WTC11 (cell line): Measurements from ENCODE around the gene STXBP2. TPM values are rescaled to one million over a fixed set of nuclear protein-coding genes. Genes with fewer than 3 reads are reported as not detected.

Experiments used
- ATAC-seq: fragments of 200-7000 bp; cut with Tn5 transposase; 2 replicates; pipeline ENCODE4 v1.10.0; 2021; ENCODE audit warnings: mild to moderate bottlenecking, moderate library complexity
- CTCF ChIA-PET: fragments of 300-600 bp; sonication (Branson Sonifier 250); formaldehyde crosslinking; loops from one replicate; lab custom pipeline; 2021; ENCODE audit warnings: antibody characterized with exemption; lab: Charles Lee
- POLR2A ChIA-PET: fragments of 350-600 bp; sonication (Branson Sonifier 250); formaldehyde crosslinking; loops from one replicate; lab custom pipeline; 2021; ENCODE audit warnings: antibody characterized with exemption; lab: Charles Lee
- DNase-seq: peaks from one replicate; pipeline ENCODE4 v3.0.0; 2021; ENCODE audit warnings: low spot score
- H3K27ac Mint-ChIP-seq: 2 replicates; pipeline ENCODE4 v1.8.0; 2021; ENCODE audit warnings: mixed read lengths
- H3K27me3 Mint-ChIP-seq: 2 replicates; pipeline ENCODE4 v1.8.0; 2021; ENCODE audit warnings: low read depth, mild to moderate bottlenecking, moderate library complexity, mixed read lengths
- H3K36me3 Mint-ChIP-seq: 2 replicates; pipeline ENCODE4 v1.8.0; 2021; ENCODE audit warnings: mixed read lengths
- H3K4me1 Mint-ChIP-seq: 2 replicates; pipeline ENCODE4 v1.8.0; 2022; ENCODE audit warnings: mixed read lengths
- H3K4me3 Mint-ChIP-seq: 2 replicates; pipeline ENCODE4 v1.8.0; 2021; ENCODE audit warnings: mild to moderate bottlenecking, moderate library complexity, mixed read lengths
- H3K9me3 Mint-ChIP-seq: 2 replicates; pipeline ENCODE4 v1.8.0; 2021; ENCODE audit warnings: mixed read lengths
- CBFB ChIP-seq: sonication (generic); formaldehyde crosslinking; IDR thresholded peaks from 2 replicates; pipeline ENCODE4 v1.8.1; 2022; ENCODE audit warnings: mild to moderate bottlenecking, low read depth, missing genetic modification reagents
- CREB1 ChIP-seq: sonication (generic); formaldehyde crosslinking; IDR thresholded peaks from 2 replicates; pipeline ENCODE4 v1.8.0; 2023; ENCODE audit warnings: mild to moderate bottlenecking, missing genetic modification reagents
- ELF4 ChIP-seq: sonication (generic); formaldehyde crosslinking; IDR thresholded peaks from 2 replicates; pipeline ENCODE4 v1.8.1; 2022; ENCODE audit warnings: low read depth, mild to moderate bottlenecking, moderate library complexity, missing genetic modification reagents
- FOXK1 ChIP-seq: sonication (generic); formaldehyde crosslinking; IDR thresholded peaks from 2 replicates; pipeline ENCODE4 v1.8.0; 2022; ENCODE audit warnings: mild to moderate bottlenecking, moderate library complexity, missing genetic modification reagents
- KAT7 ChIP-seq: sonication (generic); formaldehyde crosslinking; IDR thresholded peaks from 2 replicates; pipeline ENCODE4 v1.8.1; 2023; ENCODE audit warnings: missing genetic modification reagents, mild to moderate bottlenecking, borderline replicate concordance
- MYBL2 ChIP-seq: sonication (generic); formaldehyde crosslinking; IDR thresholded peaks from 2 replicates; pipeline ENCODE4 v1.8.1; 2023; ENCODE audit warnings: mild to moderate bottlenecking, moderate library complexity, missing genetic modification reagents
- NFE2L1 ChIP-seq: sonication (generic); formaldehyde crosslinking; IDR thresholded peaks from 2 replicates; pipeline ENCODE4 v1.8.1; 2023; ENCODE audit warnings: missing genetic modification reagents
- NFYB ChIP-seq: sonication (generic); formaldehyde crosslinking; conservative IDR thresholded peaks from 2 replicates; pipeline ENCODE4 v1.8.0; 2022; ENCODE audit warnings: low read depth, missing genetic modification reagents
- NR2C2 ChIP-seq: sonication (generic); formaldehyde crosslinking; IDR thresholded peaks from 2 replicates; pipeline ENCODE4 v1.8.0; 2022; ENCODE audit warnings: mild to moderate bottlenecking, missing genetic modification reagents
- PRRX2 ChIP-seq: fragments of 250-450 bp; sonication (Bioruptor Pico); IDR thresholded peaks from 2 replicates; pipeline ENCODE4 v1.8.0; 2021; ENCODE audit warnings: mild to moderate bottlenecking
- SOX15 ChIP-seq: fragments of 250-450 bp; sonication (Bioruptor Pico); IDR thresholded peaks from 2 replicates; pipeline ENCODE4 v1.9.0; 2021; ENCODE audit warnings: mild to moderate bottlenecking
- TCF7 ChIP-seq: sonication (generic); formaldehyde crosslinking; IDR thresholded peaks from 2 replicates; pipeline ENCODE4 v1.8.0; 2022; ENCODE audit warnings: mild to moderate bottlenecking, low read depth, missing genetic modification reagents, moderate library complexity
- ZBTB21 ChIP-seq: sonication (generic); formaldehyde crosslinking; IDR thresholded peaks from 2 replicates; pipeline ENCODE4 v1.8.1; 2023; ENCODE audit warnings: mild to moderate bottlenecking, missing genetic modification reagents, borderline replicate concordance
- ZNF423 ChIP-seq: fragments of 250-450 bp; sonication (Bioruptor Pico); IDR thresholded peaks from 2 replicates; pipeline ENCODE4 v2.1.2; 2022; ENCODE audit warnings: mild to moderate bottlenecking, moderate library complexity
- total RNA-seq: library from RNA; stranded (reverse); gene quantifications from 3 replicates; pipeline ENCODE4 v1.2.3, GENCODE V29; 2021
- TF ChIP-seq, protein P1 (sequence below): sonication (generic); formaldehyde crosslinking; IDR thresholded peaks from 2 replicates; pipeline ENCODE4 v1.8.0; 2022; ENCODE audit warnings: mild to moderate bottlenecking, missing genetic modification reagents
- TF ChIP-seq, protein P2 (sequence below): fragments of 200-600 bp; IDR thresholded peaks from 2 replicates; pipeline ENCODE4 v1.8.0; 2022; ENCODE audit warnings: antibody characterized with exemption
- TF ChIP-seq, protein P3 (sequence below): fragments of 250-450 bp; sonication (Bioruptor Pico); IDR thresholded peaks from 2 replicates; pipeline ENCODE4 v2.1.2; 2022; ENCODE audit warnings: mild to moderate bottlenecking, moderate library complexity
- TF ChIP-seq, protein P4 (sequence below): sonication (generic); formaldehyde crosslinking; IDR thresholded peaks from 2 replicates; pipeline ENCODE4 v1.8.1; 2023; ENCODE audit warnings: mild to moderate bottlenecking, moderate library complexity, missing genetic modification reagents
- TF ChIP-seq, protein P5 (sequence below): fragments of 250-450 bp; sonication (Bioruptor Pico); IDR thresholded peaks from 2 replicates; pipeline ENCODE4 v1.9.0; 2021; ENCODE audit warnings: mild to moderate bottlenecking
- TF ChIP-seq, protein P6 (sequence below): sonication (generic); formaldehyde crosslinking; IDR thresholded peaks from 2 replicates; pipeline ENCODE4 v1.8.1; 2023; ENCODE audit warnings: mild to moderate bottlenecking, missing genetic modification reagents
- TF ChIP-seq, protein P7 (sequence below): sonication (generic); formaldehyde crosslinking; IDR thresholded peaks from 2 replicates; pipeline ENCODE4 v1.8.1; 2022; ENCODE audit warnings: mild to moderate bottlenecking, moderate library complexity, missing genetic modification reagents

Gene STXBP2
- total RNA-seq, 1 experiment from 2014 or later, result 68.9 TPM

DNA sequence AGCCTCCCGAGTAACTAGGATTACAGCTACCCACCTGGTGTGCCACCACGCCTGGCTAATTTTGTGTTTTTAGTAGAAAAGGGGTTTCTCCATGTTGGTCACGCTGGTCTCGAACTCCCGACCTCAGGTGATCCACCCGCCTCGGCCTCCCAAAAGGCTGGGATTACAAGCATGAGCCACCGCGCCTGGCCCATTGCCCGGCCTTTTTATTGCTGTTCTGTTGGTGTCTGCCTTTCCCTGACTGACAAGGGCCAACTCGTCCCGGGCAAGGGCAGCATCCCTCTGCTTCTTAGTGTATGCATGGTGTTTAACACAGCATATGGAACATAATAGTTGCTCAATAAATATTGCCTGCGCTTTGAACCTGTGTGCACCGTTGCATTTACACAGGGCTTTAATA lies 25.7 kb downstream of the STXBP2 start:
- ChIA-PET POLR2A (no interaction called here), CTCF (interaction anchor here (0.8 kb wide), 1 partner anchor 94 kb away, joined by 3 read pairs; no protein-coding TSS in a partner anchor)
- DNase-seq (no peak), ATAC-seq (no peak)
- TF ChIP-seq, protein P1, sequence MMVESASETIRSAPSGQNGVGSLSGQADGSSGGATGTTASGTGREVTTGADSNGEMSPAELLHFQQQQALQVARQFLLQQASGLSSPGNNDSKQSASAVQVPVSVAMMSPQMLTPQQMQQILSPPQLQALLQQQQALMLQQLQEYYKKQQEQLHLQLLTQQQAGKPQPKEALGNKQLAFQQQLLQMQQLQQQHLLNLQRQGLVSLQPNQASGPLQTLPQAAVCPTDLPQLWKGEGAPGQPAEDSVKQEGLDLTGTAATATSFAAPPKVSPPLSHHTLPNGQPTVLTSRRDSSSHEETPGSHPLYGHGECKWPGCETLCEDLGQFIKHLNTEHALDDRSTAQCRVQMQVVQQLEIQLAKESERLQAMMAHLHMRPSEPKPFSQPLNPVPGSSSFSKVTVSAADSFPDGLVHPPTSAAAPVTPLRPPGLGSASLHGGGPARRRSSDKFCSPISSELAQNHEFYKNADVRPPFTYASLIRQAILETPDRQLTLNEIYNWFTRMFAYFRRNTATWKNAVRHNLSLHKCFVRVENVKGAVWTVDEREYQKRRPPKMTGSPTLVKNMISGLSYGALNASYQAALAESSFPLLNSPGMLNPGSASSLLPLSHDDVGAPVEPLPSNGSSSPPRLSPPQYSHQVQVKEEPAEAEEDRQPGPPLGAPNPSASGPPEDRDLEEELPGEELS (CRISPR knock-in tag), result no peak
- TF ChIP-seq PRRX2 (CRISPR knock-in tag) (no peak), NFYB (CRISPR knock-in tag) (no peak), ZBTB21 (CRISPR knock-in tag) (no peak), CREB1 (CRISPR knock-in tag) (no peak)
- TF ChIP-seq, protein P2, sequence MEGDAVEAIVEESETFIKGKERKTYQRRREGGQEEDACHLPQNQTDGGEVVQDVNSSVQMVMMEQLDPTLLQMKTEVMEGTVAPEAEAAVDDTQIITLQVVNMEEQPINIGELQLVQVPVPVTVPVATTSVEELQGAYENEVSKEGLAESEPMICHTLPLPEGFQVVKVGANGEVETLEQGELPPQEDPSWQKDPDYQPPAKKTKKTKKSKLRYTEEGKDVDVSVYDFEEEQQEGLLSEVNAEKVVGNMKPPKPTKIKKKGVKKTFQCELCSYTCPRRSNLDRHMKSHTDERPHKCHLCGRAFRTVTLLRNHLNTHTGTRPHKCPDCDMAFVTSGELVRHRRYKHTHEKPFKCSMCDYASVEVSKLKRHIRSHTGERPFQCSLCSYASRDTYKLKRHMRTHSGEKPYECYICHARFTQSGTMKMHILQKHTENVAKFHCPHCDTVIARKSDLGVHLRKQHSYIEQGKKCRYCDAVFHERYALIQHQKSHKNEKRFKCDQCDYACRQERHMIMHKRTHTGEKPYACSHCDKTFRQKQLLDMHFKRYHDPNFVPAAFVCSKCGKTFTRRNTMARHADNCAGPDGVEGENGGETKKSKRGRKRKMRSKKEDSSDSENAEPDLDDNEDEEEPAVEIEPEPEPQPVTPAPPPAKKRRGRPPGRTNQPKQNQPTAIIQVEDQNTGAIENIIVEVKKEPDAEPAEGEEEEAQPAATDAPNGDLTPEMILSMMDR, result no peak
- TF ChIP-seq, protein P3, sequence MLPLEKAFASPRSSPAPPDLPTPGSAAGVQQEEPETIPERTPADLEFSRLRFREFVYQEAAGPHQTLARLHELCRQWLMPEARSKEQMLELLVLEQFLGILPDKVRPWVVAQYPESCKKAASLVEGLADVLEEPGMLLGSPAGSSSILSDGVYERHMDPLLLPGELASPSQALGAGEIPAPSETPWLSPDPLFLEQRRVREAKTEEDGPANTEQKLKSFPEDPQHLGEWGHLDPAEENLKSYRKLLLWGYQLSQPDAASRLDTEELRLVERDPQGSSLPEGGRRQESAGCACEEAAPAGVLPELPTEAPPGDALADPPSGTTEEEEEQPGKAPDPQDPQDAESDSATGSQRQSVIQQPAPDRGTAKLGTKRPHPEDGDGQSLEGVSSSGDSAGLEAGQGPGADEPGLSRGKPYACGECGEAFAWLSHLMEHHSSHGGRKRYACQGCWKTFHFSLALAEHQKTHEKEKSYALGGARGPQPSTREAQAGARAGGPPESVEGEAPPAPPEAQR (CRISPR knock-in tag), result no peak
- Mint-ChIP-seq H3K27me3 (peaks cover 39% of the 10 kb centered on the region), H3K36me3 (no peaks in the 10 kb centered on the region), H3K4me1 (no peaks in the 10 kb centered on the region), H3K4me3 (no peak overlapping the region), H3K9me3 (no peaks in the 10 kb centered on the region), H3K27ac (no peak overlapping the region)

DNA sequence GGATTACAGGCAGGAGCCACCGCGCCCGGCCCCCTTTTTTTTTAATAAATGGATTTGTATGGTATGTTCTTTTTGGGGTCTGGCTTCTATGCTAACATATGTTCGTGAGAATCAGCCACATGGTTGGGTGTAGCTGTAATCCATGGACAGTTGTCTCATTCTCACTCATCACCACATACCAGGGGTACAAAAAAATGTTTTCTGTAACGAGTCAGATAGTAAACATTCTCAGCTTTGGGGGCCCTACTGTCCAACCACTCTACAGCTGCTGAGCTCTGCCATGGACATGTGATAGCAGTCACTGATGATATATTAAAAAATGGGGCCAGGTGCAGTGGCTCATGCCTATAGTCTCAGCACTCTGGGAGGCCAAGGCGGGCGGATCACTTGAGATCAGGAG lies 26.8 kb downstream of the STXBP2 start:
- ATAC-seq, result no peak
- Mint-ChIP-seq H3K36me3 (no peaks in the 10 kb centered on the region), H3K27ac (no peak overlapping the region), H3K4me3 (no peak overlapping the region), H3K4me1 (no peaks in the 10 kb centered on the region), H3K27me3 (peaks cover 44% of the 10 kb centered on the region), H3K9me3 (no peaks in the 10 kb centered on the region)
- no peak for DNase-seq
- POLR2A ChIA-PET, result no interaction called here
- CTCF ChIA-PET, result interaction anchor here (1.0 to 2.4 kb wide), 3 partner anchors 17 to 95 kb away, joined by 3 to 8 read pairs (median 4); partner anchors contain the start of gene TRAPPC5
- no peak for TF ChIP-seq KAT7 (CRISPR knock-in tag)
- TF ChIP-seq, protein P2, result no peak
- TF ChIP-seq, protein P4, sequence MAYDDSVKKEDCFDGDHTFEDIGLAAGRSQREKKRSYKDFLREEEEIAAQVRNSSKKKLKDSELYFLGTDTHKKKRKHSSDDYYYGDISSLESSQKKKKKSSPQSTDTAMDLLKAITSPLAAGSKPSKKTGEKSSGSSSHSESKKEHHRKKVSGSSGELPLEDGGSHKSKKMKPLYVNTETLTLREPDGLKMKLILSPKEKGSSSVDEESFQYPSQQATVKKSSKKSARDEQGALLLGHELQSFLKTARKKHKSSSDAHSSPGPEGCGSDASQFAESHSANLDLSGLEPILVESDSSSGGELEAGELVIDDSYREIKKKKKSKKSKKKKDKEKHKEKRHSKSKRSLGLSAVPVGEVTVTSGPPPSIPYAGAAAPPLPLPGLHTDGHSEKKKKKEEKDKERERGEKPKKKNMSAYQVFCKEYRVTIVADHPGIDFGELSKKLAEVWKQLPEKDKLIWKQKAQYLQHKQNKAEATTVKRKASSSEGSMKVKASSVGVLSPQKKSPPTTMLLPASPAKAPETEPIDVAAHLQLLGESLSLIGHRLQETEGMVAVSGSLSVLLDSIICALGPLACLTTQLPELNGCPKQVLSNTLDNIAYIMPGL, result no peak
- TF ChIP-seq, protein P5, sequence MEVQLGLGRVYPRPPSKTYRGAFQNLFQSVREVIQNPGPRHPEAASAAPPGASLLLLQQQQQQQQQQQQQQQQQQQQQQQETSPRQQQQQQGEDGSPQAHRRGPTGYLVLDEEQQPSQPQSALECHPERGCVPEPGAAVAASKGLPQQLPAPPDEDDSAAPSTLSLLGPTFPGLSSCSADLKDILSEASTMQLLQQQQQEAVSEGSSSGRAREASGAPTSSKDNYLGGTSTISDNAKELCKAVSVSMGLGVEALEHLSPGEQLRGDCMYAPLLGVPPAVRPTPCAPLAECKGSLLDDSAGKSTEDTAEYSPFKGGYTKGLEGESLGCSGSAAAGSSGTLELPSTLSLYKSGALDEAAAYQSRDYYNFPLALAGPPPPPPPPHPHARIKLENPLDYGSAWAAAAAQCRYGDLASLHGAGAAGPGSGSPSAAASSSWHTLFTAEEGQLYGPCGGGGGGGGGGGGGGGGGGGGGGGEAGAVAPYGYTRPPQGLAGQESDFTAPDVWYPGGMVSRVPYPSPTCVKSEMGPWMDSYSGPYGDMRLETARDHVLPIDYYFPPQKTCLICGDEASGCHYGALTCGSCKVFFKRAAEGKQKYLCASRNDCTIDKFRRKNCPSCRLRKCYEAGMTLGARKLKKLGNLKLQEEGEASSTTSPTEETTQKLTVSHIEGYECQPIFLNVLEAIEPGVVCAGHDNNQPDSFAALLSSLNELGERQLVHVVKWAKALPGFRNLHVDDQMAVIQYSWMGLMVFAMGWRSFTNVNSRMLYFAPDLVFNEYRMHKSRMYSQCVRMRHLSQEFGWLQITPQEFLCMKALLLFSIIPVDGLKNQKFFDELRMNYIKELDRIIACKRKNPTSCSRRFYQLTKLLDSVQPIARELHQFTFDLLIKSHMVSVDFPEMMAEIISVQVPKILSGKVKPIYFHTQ (CRISPR knock-in tag), result no peak
- no peak for TF ChIP-seq SOX15 (CRISPR knock-in tag)
- TF ChIP-seq FOXK1 (CRISPR knock-in tag), result no peak
- TF ChIP-seq ELF4 (CRISPR knock-in tag), result no peak
- no peak for TF ChIP-seq NR2C2 (CRISPR knock-in tag)
- no peak for TF ChIP-seq CBFB
- no peak for TF ChIP-seq TCF7 (CRISPR knock-in tag)
- TF ChIP-seq NFE2L1 (CRISPR knock-in tag), result no peak
- TF ChIP-seq, protein P6, sequence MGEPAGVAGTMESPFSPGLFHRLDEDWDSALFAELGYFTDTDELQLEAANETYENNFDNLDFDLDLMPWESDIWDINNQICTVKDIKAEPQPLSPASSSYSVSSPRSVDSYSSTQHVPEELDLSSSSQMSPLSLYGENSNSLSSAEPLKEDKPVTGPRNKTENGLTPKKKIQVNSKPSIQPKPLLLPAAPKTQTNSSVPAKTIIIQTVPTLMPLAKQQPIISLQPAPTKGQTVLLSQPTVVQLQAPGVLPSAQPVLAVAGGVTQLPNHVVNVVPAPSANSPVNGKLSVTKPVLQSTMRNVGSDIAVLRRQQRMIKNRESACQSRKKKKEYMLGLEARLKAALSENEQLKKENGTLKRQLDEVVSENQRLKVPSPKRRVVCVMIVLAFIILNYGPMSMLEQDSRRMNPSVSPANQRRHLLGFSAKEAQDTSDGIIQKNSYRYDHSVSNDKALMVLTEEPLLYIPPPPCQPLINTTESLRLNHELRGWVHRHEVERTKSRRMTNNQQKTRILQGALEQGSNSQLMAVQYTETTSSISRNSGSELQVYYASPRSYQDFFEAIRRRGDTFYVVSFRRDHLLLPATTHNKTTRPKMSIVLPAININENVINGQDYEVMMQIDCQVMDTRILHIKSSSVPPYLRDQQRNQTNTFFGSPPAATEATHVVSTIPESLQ (CRISPR knock-in tag), result no peak
- TF ChIP-seq, protein P7, sequence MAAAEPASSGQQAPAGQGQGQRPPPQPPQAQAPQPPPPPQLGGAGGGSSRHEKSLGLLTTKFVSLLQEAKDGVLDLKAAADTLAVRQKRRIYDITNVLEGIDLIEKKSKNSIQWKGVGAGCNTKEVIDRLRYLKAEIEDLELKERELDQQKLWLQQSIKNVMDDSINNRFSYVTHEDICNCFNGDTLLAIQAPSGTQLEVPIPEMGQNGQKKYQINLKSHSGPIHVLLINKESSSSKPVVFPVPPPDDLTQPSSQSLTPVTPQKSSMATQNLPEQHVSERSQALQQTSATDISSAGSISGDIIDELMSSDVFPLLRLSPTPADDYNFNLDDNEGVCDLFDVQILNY (CRISPR knock-in tag), result no peak
- no peak for TF ChIP-seq MYBL2
- TF ChIP-seq ZNF423, result no peak
